Type B pancreatic cell (in vitro differentiated cells): ENCODE results near the gene SLC36A3. TPM values are rescaled to one million over a fixed set of nuclear protein-coding genes. Genes with fewer than 3 reads are reported as not detected.

Source experiments
- DNase-seq: peaks from one replicate; pipeline ENCODE4 v3.0.0; 2021; ENCODE audit warnings: mixed read lengths; ENCODE audit not compliant: unreplicated experiment; ENCODE audit errors: extremely low spot score
- H3K27ac Mint-ChIP-seq: 2 replicates; pipeline ENCODE4 v1.8.0; 2021; ENCODE audit warnings: mild to moderate bottlenecking, mixed read lengths
- H3K27me3 Mint-ChIP-seq: 2 replicates; pipeline ENCODE4 v1.8.0; 2021; ENCODE audit warnings: mixed read lengths
- H3K36me3 Mint-ChIP-seq: 2 replicates; pipeline ENCODE4 v1.8.0; 2021; ENCODE audit warnings: mixed read lengths
- H3K4me1 Mint-ChIP-seq: one replicate; pipeline ENCODE4 v1.8.0; 2021; ENCODE audit warnings: mixed read lengths; ENCODE audit not compliant: unreplicated experiment
- H3K4me3 Mint-ChIP-seq: 2 replicates; pipeline ENCODE4 v1.8.0; 2021; ENCODE audit warnings: mild to moderate bottlenecking, mixed read lengths
- H3K9me3 Mint-ChIP-seq: 2 replicates; pipeline ENCODE4 v1.8.0; 2021; ENCODE audit warnings: mixed read lengths
- CTCF ChIP-seq: fragments of 200-600 bp; sonication (generic); conservative IDR thresholded peaks from 2 replicates; pipeline ENCODE4 v1.5.0; 2021; ENCODE audit warnings: antibody characterized with exemption, mild to moderate bottlenecking
- total RNA-seq: library from RNA; stranded (reverse); gene quantifications from 2 replicates; pipeline ENCODE4 v1.2.1, GENCODE V29; 2021; ENCODE audit warnings: low replicate concordance

The SLC36A3 gene
- total RNA-seq, 1 donor from 2014 or later, result not detected

DNA sequence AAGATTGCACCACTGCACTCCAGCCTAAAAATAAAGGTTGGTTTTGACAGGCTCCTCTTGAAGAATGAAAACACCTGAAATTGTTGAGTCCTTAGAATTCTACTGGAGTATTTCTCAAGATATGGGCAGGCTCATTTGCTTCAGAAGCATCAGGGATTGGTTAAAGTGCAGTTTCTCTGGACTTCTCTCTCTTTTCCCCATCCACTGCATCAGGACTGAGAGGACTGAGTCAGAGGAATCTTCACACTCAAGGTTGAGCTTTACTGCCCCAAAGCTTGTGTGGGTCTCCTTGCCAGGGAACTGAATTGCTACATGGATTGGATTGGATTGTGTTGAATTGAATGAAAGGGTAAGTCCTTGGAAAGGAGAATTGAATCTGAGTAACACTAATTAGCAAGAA, 72.2 kb downstream of the SLC36A3 start:
- H3K36me3 Mint-ChIP-seq, result no peaks in the 10 kb centered on the region
- H3K27ac Mint-ChIP-seq, result no peak overlapping the region
- H3K9me3 Mint-ChIP-seq, result no peaks in the 10 kb centered on the region
- DNase-seq, result no peak
- no peaks in the 10 kb centered on the region for H3K27me3 Mint-ChIP-seq
- no peak for TF ChIP-seq CTCF
- peaks cover 5% of the 10 kb centered on the region for H3K4me1 Mint-ChIP-seq
- no peak overlapping the region for H3K4me3 Mint-ChIP-seq

DNA sequence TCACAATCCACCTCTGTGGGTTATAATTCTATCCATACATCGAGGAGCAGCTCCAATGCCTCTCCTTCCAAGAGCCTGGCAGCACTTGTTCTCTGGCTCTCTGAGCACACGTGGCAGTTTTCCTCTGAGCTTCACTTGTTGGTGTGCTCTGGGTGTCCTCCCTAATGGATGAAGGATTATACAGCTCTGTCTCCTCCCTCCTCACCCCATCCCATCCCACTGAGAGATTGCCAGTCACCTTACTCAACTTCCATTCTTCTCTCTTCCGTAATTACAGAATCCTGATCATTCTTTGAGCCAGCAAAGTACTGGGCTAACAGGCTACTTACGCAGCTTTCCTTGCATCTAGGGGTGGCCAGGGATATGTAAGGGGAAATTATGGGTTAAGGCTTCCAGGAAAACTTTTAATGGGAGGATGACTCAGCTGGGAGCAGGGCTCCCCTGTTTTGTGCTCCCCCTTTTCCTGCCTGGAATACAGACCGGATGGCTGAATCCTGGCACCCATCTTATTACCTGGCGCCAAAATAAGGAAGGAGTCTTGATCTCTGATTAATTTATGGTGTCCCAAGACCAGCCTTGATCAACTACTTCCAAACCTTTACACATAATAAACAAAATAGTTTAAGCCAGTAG, 73.4 kb downstream of the SLC36A3 start:
- no peak for DNase-seq
- no peaks in the 10 kb centered on the region for H3K36me3 Mint-ChIP-seq
- no peak for TF ChIP-seq CTCF
- H3K9me3 Mint-ChIP-seq, result no peaks in the 10 kb centered on the region
- no peak overlapping the region for H3K27ac Mint-ChIP-seq
- peaks cover 8% of the 10 kb centered on the region for H3K4me1 Mint-ChIP-seq
- no peaks in the 10 kb centered on the region for H3K27me3 Mint-ChIP-seq
- H3K4me3 Mint-ChIP-seq, result no peak overlapping the region

- peaks cover 10% of the 10 kb centered on the region for H3K4me1 Mint-ChIP-seq
- no peak overlapping the region for H3K4me3 Mint-ChIP-seq
- no peak overlapping the region for H3K27ac Mint-ChIP-seq
- no peaks in the 10 kb centered on the region for H3K27me3 Mint-ChIP-seq
- no peak for TF ChIP-seq CTCF
- no peak for DNase-seq
- H3K36me3 Mint-ChIP-seq, result no peaks in the 10 kb centered on the region
- H3K9me3 Mint-ChIP-seq, result no peaks in the 10 kb centered on the region
Observed at GRCh38 chr5:151228986-151229385, 74.6 kb downstream of the SLC36A3 start.

DNA sequence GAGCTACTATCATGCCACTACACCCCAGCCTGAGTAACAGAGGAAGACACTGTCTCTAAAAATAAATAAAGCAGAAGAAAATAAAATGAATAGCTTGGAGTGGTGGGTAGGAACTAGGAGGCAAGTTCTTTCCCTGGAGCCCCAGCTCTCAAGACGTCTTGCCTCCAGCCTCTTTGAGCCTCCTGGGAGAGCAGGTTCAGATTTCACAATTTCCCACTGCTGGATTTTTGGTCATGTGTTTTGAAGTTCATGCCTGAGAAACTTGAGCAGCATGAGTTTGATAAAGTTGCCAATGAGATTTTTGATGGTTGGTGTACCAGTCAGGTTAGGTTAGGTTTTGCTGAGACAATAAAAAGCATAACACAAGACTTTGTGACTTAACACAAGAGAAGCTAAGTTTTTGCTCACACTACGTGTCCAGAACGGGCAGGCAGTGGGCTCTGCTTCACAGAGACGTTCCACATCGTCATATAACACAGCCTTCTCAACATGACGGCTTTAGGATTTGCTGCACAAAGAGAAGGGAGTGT, 75.6 kb downstream of the SLC36A3 start:
- H3K27me3 Mint-ChIP-seq, result no peaks in the 10 kb centered on the region
- TF ChIP-seq CTCF, result no peak
- no peak for DNase-seq
- no peaks in the 10 kb centered on the region for H3K36me3 Mint-ChIP-seq
- no peaks in the 10 kb centered on the region for H3K9me3 Mint-ChIP-seq
- peaks cover 10% of the 10 kb centered on the region for H3K4me1 Mint-ChIP-seq
- no peak overlapping the region for H3K27ac Mint-ChIP-seq
- H3K4me3 Mint-ChIP-seq, result no peak overlapping the region

Other genes with a start within 250 kb of the SLC36A3 start
- gene TNIP1, start 222.7 kb downstream of the SLC36A3 start, total RNA-seq, result 63.6 and 89.2 TPM in 2 replicates
- 42.8 and 200 TPM in 2 replicates for gene ANXA6, start 146.0 kb downstream of the SLC36A3 start, total RNA-seq
- gene CCDC69, start 79.7 kb downstream of the SLC36A3 start, total RNA-seq, result 11.2 and 24.3 TPM in 2 replicates
- 38.1 and 51.3 TPM in 2 replicates for gene GM2A, start 50.6 kb downstream of the SLC36A3 start, total RNA-seq
- not detected in 2 replicates for gene SLC36A2, start 43.8 kb upstream of the SLC36A3 start, total RNA-seq
- gene SLC36A1, start 143.8 kb upstream of the SLC36A3 start, total RNA-seq, result 15.5 and 18.2 TPM in 2 replicates